C4-2B (cell line): Measurements from ENCODE around the gene CTAGE1.

Source experiments
- ZFX ChIP-seq: fragments of 450-650 bp; IDR thresholded peaks from 2 replicates; pipeline ENCODE4 v1.6.1; 2017
- TF ChIP-seq, protein P1 (sequence below): fragments of 450-650 bp; conservative IDR thresholded peaks from 2 replicates; pipeline ENCODE4 v1.5.1; 2017; ENCODE audit warnings: mild to moderate bottlenecking

DNA sequence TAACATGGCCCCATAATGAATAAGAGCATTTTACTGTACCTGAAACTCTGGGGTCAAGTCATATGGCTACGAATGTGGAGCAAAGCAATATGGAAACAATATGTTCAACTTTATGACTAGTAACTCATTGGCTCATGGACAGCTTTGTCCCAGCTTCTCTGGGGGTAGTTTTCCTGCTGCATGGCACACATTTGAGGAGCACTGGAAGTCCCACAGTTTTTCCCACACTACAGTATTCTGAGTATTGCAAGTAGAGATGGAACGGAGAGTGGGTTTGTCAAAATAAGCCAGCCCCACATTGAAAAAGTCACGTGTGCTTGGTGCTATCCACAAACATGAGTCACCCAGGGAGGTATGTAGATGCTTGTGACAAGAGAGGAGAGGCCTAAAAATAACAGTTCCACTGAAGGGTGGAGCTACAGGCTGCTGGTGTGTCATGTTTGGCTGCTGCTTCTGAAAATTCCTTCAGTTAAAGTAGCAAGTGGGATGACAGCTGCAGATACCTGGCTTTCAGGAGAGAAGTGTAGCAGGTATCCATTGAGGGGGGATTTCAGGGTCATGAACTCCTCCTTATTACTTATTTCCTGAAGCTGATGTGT, 48.2 kb upstream of the CTAGE1 start:
- TF ChIP-seq, protein P1, sequence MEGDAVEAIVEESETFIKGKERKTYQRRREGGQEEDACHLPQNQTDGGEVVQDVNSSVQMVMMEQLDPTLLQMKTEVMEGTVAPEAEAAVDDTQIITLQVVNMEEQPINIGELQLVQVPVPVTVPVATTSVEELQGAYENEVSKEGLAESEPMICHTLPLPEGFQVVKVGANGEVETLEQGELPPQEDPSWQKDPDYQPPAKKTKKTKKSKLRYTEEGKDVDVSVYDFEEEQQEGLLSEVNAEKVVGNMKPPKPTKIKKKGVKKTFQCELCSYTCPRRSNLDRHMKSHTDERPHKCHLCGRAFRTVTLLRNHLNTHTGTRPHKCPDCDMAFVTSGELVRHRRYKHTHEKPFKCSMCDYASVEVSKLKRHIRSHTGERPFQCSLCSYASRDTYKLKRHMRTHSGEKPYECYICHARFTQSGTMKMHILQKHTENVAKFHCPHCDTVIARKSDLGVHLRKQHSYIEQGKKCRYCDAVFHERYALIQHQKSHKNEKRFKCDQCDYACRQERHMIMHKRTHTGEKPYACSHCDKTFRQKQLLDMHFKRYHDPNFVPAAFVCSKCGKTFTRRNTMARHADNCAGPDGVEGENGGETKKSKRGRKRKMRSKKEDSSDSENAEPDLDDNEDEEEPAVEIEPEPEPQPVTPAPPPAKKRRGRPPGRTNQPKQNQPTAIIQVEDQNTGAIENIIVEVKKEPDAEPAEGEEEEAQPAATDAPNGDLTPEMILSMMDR: no peak
- no peak for TF ChIP-seq ZFX
